ENCODE measurements around the gene IL17F.

The IL17F gene

DNA sequence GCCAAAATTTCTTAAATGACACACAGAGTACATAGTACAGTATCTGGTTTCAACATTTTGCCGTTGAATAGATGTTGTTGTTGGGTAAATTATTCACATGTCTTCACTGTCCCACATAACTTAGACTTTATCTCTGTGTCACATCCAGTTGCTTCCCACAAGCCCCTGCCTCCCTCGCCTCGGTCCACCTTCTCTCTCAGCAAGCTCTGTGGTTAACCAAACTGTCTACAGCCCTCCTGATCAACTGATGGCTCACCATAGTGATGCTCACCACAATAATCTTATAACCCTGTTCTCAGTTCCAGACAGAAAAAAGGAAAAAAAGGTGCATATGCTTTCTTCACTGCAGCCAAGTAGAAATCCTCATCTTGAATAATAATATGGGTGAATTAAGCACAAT is 23.0 kb downstream of the IL17F start:
- no peak for TF ChIP-seq CTCF (conservative IDR thresholded peaks at IDR 0.05)
- no peak overlapping the region for H3K27ac ChIP-seq

DNA sequence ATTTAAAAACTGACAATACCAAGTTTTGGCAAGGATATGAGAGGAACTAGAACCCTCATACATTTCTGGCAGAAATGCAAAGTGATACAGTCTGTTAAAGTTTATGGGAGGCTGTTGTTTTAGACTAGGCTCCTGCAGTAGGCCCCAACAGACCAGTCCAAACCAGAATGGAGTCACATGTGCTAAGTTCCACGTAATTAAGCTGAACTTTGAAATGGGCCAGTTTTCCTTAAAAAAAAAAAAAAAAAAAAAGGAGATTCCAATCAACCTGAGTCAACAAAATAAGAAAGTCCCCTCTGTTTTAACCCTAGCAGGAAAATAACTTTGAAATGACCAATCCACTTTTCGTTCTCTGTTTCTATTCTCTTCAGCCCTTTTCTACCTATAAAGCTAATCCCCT is 26.5 kb downstream of the IL17F start:
- H3K27ac ChIP-seq = no peak overlapping the region
- TF ChIP-seq CTCF (conservative IDR thresholded peaks at IDR 0.05) = no peak

DNA sequence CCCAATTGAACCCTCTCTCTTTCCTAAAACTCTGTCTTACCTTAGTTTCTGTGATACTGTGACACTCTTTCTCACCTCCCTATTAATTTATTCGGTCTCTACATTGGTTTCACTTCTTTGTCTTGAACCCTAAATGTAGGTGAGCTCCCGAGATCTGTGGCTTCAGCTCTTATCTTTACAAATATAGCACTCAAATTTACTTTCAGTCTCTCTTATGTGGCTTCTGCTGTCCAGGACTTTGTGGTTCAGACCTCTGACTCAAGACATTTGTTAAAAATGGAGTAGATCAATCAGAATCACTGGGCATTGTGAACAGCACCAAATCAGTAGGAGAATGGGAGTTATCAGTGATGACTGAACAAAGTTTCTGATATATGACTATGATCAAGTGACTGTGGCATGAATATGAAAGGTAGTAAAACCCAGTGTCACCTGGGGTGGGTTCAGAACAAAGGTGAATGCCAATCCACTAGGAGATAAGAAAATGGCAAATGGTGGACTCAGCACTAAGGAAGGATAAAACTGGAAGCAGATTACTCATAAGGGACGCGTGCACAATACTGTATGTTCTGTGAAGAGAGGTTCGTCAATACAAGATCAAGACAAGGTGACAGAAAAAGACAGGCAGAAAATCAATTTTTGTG is 27.2 kb downstream of the IL17F start:
- no peak overlapping the region for H3K27ac ChIP-seq
- no peak for TF ChIP-seq CTCF (conservative IDR thresholded peaks at IDR 0.05)

GRCh38 chr6:52215787-52216186 is 28.5 kb downstream of the IL17F start:
- H3K27ac ChIP-seq = no peak overlapping the region
- TF ChIP-seq CTCF (conservative IDR thresholded peaks at IDR 0.05) = no peak

- TF ChIP-seq CTCF (conservative IDR thresholded peaks at IDR 0.05) = no peak
- no peak overlapping the region for H3K27ac ChIP-seq
Observed at GRCh38 chr6:52213127-52213526, 31.2 kb downstream of the IL17F start.

DNA sequence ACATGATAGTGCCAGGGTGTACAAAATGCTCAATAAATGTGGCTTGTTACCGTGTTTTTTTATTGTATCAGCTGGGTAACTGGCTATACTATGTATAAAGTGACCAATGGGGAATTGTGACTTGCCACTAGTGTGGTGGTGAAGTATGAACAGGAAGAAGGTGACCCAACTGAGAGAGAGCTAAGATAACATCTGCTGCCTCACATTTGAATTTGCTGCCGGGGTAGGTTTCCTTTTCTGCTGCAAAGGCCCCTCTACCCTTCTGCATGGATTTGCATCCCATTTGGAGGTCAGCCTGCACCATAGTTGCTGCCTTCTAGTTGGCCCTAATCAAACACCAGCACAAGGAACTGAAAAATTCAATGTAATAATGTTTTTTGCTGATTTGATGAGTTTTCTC is 34.1 kb downstream of the IL17F start:
- no peak overlapping the region for H3K27ac ChIP-seq
- TF ChIP-seq CTCF (conservative IDR thresholded peaks at IDR 0.05) = no peak

- no peak overlapping the region for H3K27ac ChIP-seq
- TF ChIP-seq CTCF (conservative IDR thresholded peaks at IDR 0.05) = no peak
Observed at GRCh38 chr6:52209770-52210169, 34.5 kb downstream of the IL17F start.

Data from VCaP (cell line).